ENCODE results near the gene ZNF524. TPM values are rescaled to one million over a fixed set of nuclear protein-coding genes. Genes with fewer than 3 reads are reported as not detected.

The ZNF524 gene
- total and polyA plus RNA-seq, 4 donors = 12.6 to 62.5 (median 28.2) TPM

DNA sequence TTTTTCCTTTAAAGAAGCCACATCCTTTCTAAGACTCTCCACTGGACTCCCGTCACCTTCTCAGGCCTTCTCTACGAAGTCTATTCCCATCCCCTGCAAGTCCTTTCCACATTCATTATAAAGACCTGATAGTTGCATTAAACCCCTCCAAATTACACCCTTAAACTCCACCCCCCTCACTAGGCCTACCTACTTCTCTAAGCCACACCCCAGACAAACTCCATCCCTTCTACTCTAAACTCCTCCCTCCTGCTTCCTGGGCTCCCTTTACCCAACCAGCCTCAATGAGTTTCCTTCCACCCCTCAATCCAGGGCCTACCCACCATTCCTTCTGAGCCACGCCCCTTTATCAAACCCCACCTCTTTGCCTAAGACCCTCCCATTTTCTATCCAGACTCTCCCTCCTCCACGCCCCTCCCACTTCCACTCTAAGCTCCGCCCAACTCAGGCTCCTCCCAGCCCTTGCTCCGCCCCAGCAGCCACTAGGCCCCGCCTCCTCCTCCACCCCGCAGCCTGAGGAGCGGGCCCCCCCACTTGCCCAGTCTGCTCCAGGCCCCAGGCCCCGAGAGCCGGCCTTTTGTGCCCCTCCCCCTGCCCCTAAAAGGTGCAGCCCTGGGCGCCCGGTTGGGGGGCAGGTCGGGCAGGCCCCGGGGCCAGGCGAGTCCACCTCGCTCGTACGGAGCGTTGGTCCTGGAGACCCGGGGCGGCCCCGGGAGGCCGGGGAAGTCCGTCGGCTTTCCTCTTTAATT lies 1.2 kb upstream of the ZNF524 start:
- no peaks in the 10 kb centered on the region for H3K27me3 ChIP-seq (ENCODE audit: control insufficient read depth in 3 of 3, insufficient read depth in 3 of 3, low read length in 2 of 3)
- H3K36me3 ChIP-seq (ENCODE audit: control insufficient read depth in 4 of 4, insufficient read depth in 4 of 4, low read length in 4 of 4) = peaks cover 5 to 23% (median 18%) of the 10 kb centered on the region in 4 donors
- peak overlapping the region; percentile 88 to 97 for H3K27ac ChIP-seq (ENCODE audit: low read depth in 1 of 2, low read length in 1 of 2)
- WGBS, 2 donors = 6 to 7% methylated on average over 23 to 26 of the region's 26 CpGs
- TF ChIP-seq, protein P1, sequence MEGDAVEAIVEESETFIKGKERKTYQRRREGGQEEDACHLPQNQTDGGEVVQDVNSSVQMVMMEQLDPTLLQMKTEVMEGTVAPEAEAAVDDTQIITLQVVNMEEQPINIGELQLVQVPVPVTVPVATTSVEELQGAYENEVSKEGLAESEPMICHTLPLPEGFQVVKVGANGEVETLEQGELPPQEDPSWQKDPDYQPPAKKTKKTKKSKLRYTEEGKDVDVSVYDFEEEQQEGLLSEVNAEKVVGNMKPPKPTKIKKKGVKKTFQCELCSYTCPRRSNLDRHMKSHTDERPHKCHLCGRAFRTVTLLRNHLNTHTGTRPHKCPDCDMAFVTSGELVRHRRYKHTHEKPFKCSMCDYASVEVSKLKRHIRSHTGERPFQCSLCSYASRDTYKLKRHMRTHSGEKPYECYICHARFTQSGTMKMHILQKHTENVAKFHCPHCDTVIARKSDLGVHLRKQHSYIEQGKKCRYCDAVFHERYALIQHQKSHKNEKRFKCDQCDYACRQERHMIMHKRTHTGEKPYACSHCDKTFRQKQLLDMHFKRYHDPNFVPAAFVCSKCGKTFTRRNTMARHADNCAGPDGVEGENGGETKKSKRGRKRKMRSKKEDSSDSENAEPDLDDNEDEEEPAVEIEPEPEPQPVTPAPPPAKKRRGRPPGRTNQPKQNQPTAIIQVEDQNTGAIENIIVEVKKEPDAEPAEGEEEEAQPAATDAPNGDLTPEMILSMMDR (IDR thresholded peaks at IDR 0.05; ENCODE audit: control extremely low read depth, extremely low read depth) = no peak
- H3K9me3 ChIP-seq (ENCODE audit: control insufficient read depth in 4 of 4, insufficient read depth in 3 of 4, low read length in 3 of 4) = no peaks in the 10 kb centered on the region
- DNase-seq (peak; percentile 93 to 96 (median 95)), ATAC-seq (ENCODE audit: insufficient read depth, low FRiP score) (peak; percentile 86)
- peaks cover 0 to 8% (median 0%) of the 10 kb centered on the region in 5 donors for H3K4me1 ChIP-seq (ENCODE audit: control insufficient read depth in 5 of 5, insufficient read depth in 5 of 5, low read length in 5 of 5)
- H3K4me3 ChIP-seq = peak overlapping the region; percentile 56
- H3K9ac ChIP-seq (ENCODE audit: insufficient read depth in 1 of 2, low read length in 2 of 2) = peak overlapping the region; percentile 23 to 44

DNA sequence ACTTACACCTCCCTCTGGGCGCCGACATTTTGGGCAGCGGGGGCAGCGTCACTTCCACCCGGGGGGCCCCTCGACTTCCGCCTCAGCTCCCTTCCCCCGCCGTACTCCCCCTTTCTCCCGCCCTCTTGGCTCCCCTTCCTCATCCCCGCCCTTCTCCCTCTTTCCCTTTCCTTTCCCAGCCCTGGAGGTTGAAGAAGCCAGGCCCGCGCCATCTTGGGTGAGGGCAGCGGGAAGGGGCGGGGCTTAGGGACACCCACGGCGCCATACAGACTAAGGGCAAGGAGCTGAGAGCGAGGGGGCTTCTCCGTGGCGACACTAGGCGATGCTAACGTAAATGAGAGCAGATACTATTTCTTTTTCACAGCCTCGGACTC lies 633 bp upstream of the ZNF524 start, which contains the start of gene FIZ1:
Gene FIZ1, minus strand, starts transcription at position 50 of the 374 bp plus-strand sequence. CDS start 1,652 bp downstream, outside the sequence.
- peak; percentile 87 for ATAC-seq (ENCODE audit: insufficient read depth, low FRiP score)
- Histone ChIP-seq H3K9me3 (ENCODE audit: control insufficient read depth in 4 of 4, insufficient read depth in 3 of 4, low read length in 3 of 4) (no peaks in the 10 kb centered on the region), H3K4me1 (ENCODE audit: control insufficient read depth in 5 of 5, insufficient read depth in 5 of 5, low read length in 5 of 5) (peaks cover 0 to 9% (median 0%) of the 10 kb centered on the region in 5 donors), H3K27me3 (ENCODE audit: control insufficient read depth in 3 of 3, insufficient read depth in 3 of 3, low read length in 2 of 3) (no peaks in the 10 kb centered on the region), H3K9ac (ENCODE audit: insufficient read depth in 1 of 2, low read length in 2 of 2) (peak within 1 kb of the TSS; percentile 44 to 69), H3K4me3 (peak within 1 kb of the TSS; percentile 56), H3K27ac (ENCODE audit: low read depth in 1 of 2, low read length in 1 of 2) (peak within 1 kb of the TSS; percentile 88 to 97), H3K36me3 (ENCODE audit: control insufficient read depth in 4 of 4, insufficient read depth in 4 of 4, low read length in 4 of 4) (peaks cover 5 to 23% (median 18%) of the 10 kb centered on the region in 4 donors)
- TF ChIP-seq, protein P1 (IDR thresholded peaks at IDR 0.05; ENCODE audit: control extremely low read depth, extremely low read depth) = no peak
- 0 to 1% methylated on average over 23 of the region's 23 CpGs for WGBS, 2 donors
- peak; percentile 99 to 100 (median 100) for DNase-seq

- H3K4me3 ChIP-seq = peak overlapping the region; percentile 52
- DNase-seq (peak in 1 of 3 donors; percentile 11), ATAC-seq (ENCODE audit: insufficient read depth, low FRiP score) (no peak)
- no peak overlapping the region for H3K9ac ChIP-seq (ENCODE audit: insufficient read depth in 1 of 2, low read length in 2 of 2)
- no peaks in the 10 kb centered on the region for H3K9me3 ChIP-seq (ENCODE audit: control insufficient read depth in 4 of 4, insufficient read depth in 3 of 4, low read length in 3 of 4)
- H3K36me3 ChIP-seq (ENCODE audit: control insufficient read depth in 4 of 4, insufficient read depth in 4 of 4, low read length in 4 of 4) = peaks cover 0 to 19% (median 9%) of the 10 kb centered on the region in 4 donors
- peaks cover 0 to 13% (median 0%) of the 10 kb centered on the region in 5 donors for H3K4me1 ChIP-seq (ENCODE audit: control insufficient read depth in 5 of 5, insufficient read depth in 5 of 5, low read length in 5 of 5)
- H3K27ac ChIP-seq (ENCODE audit: low read depth in 1 of 2, low read length in 1 of 2) = peak overlapping the region; percentile 88 to 90
- WGBS, 2 donors = 4 to 5% methylated on average over 8 to 15 of the region's 15 CpGs
- H3K27me3 ChIP-seq (ENCODE audit: control insufficient read depth in 3 of 3, insufficient read depth in 3 of 3, low read length in 2 of 3) = no peaks in the 10 kb centered on the region
- TF ChIP-seq, protein P1 (IDR thresholded peaks at IDR 0.05; ENCODE audit: control extremely low read depth, extremely low read depth) = no peak
These were observed 557 bp downstream of the ZNF524 start for GRCh38 chr19:55600662-55601028.

All from lung (tissue), 12 donors.